Activated T-cell treated with anti-CD3 and anti-CD28 coated beads for 4 hours (primary cell): ENCODE results near the gene DEPDC5.

Experiments
- DNase-seq: peaks from one replicate; pipeline ENCODE4 v3.0.0-alpha.2; 2020

DEPDC5 gene

GRCh38 chr22:31853736-31854495 lies 100.1 kb downstream of the DEPDC5 start:
- DNase-seq = no peak

- no peak for DNase-seq
Measured at GRCh38 chr22:31857247-31857646, 103.4 kb downstream of the DEPDC5 start.

GRCh38 chr22:31861226-31861840 lies 107.5 kb downstream of the DEPDC5 start:
- DNase-seq = no peak

DNA sequence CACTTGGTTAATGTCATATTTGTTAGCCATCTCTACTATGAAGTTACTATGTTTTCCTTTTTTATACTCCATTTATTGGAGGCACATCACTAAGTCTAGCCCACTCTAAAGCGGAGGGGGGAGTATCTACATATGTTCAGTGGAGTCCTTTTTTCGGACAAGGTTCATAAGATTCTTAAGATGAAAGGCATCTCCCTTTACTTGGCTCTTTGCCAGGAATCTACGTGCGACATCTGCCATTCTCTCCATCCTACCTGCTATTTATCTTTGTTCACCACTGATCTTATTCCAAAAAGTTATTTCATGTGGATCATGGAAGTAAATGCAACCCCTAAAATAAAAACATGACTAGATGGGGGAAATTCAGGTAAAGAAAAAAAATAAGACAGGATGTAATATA lies 113.1 kb downstream of the DEPDC5 start:
- no peak for DNase-seq

DNA sequence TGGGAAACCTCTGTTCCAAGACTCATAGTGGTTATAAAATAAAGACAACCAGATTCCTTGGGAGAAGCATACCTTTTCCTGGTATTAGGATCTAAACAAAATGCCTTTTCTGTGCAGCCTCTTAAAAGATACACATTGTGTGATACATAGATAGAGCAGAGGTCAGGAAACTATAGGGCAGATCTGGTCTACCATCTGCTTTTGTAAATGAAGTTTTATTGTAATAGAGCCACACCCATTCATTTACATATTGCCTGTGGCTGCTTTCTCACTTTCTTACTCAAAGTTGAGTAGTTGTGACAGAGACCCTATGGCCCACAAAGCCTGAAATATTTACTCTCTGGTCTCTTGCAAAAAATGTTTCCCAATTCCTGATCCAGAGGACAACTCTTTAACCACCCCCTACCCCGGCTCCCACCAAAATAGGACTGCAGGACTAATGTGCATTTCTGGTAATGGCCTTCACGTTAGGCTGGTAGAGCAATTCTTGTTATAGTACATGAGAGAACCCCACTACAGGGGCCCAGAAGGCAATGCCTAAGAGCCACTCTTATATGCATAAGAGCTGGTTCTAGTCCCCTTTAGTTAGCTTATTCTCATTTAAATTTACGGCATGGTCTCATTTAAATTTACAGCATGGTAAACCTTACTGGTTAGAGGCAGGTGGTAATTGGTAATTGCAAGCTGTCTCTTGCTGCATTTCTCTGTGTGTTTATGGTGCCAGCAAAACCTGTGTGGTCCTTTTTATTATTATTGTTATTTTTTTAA lies 113.8 kb downstream of the DEPDC5 start:
- DNase-seq = no peak

DNA sequence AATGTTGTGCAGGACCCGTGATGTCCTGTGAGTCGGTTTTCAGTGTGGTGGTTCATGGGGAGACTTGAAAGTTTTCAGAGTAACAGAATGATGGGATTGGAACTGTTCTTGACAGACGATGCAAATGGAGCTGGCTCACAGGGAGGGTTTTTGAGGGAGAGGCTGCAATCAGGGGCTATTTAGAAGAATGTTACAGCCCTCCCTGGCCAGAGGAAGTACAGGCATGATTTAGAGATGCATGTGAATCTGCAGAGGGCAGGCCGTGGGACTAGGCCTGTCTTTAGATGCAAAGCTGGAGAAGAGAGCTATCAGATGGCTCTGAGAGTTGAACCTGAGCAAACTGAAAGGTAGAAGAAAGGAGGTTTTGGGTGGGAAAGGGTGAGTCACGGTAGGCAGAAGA lies 115.9 kb downstream of the DEPDC5 start:
- no peak for DNase-seq

- DNase-seq = no peak
Measured at GRCh38 chr22:31870890-31871289, 117.1 kb downstream of the DEPDC5 start.

GRCh38 chr22:31871480-31871879 lies 117.7 kb downstream of the DEPDC5 start:
- no peak for DNase-seq

- DNase-seq = no peak
Measured at GRCh38 chr22:31872209-31872608, 118.4 kb downstream of the DEPDC5 start.

GRCh38 chr22:31874821-31875220 lies 121.0 kb downstream of the DEPDC5 start:
- DNase-seq = no peak

- DNase-seq = no peak
Measured at GRCh38 chr22:31876156-31876920, 122.5 kb downstream of the DEPDC5 start.

DNA sequence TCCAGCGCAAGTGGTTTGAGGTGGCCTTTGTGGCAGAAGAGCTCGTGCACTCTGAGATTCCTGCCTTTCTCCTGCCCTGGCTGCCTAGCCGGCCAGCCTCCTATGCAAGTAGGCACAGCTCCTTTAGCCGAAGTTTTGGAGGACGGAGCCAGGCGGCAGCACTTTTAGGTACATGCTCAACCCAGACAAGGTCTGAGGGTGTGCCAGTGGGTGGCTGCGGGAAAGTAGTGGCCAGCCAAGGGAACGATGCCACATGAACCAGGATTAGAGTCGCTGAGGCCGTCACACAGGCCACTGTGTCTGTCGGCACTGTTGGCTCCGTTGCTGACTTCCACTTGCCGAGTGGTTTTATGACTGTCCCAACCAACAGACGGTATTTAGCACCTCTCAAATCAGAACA lies 125.8 kb downstream of the DEPDC5 start:
- no peak for DNase-seq

- DNase-seq = no peak
Measured at GRCh38 chr22:31881200-31881599, 127.4 kb downstream of the DEPDC5 start.

- DNase-seq = no peak
Measured at GRCh38 chr22:31881865-31882264, 128.0 kb downstream of the DEPDC5 start.

- no peak for DNase-seq
Measured at GRCh38 chr22:31882971-31883370, 129.2 kb downstream of the DEPDC5 start.

DNA sequence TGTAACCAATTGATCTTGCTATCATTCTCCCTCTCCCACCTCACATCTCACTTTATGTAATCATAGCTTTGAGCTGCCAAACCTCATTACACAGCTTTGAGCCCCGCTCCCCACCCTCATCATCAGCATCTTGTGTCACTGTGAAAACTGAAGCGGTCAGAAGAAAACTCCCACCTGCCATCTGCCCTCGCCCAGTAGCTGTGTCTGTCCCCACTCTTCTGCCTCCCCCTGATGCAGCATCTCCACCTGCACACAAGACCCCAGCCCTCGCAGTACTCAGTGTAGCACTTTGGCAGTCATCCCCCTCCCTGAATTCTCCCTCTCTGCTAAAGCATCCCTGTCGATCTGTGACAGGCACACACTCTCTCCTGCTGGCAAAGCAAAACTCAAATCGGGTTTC lies 130.2 kb downstream of the DEPDC5 start:
- DNase-seq = no peak

DNA sequence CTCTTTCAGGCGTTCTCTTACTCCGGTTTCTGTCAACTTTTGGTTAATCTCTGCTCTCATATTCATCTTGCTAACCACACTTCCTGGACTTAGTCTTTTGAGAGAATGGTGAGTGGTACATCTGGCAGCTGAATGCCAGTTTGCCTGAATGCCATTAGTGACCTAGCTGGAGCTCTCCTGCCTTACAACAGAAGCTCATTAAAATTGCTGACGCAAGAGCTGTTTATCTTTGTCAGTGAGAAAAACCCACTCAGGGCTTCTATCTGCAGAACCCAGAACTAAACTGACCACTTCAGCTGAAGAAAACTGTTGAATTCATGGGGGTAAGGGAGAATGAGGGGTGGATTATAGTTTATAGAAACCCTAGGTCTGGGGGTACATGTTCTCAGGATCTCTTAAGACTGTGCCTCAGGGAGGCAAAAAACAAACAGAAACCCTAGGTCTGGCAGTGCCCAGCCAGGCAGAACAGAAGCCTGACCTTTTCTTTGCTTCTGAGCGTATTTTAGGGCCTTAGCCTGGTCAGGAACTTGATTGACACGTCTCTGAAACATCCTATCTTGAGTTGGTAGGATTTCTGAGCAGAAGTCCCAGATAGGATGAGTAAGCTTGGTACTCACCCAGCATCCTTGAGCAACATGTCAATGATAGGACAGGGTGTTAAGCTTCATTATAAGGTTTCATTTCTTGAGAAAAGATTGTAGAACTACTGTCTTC lies 137.7 kb downstream of the DEPDC5 start:
- no peak for DNase-seq

DNA sequence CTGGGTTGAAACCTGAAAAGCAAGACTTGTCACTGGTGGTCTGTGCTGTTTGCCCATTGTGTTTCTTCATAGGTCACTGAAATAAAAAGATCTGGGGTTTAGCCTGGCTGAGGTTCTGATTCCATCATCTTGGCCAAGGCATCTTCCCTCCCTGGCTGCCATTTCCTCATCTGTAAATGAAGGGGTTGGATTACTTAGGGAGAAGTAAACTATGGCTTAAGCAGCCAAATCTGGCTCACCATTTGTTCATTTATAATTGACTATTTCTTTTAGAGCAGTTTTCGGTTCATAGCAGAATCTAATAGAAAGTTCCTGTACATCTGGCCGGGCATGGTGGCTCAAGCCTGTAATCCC lies 138.2 kb downstream of the DEPDC5 start:
- no peak for DNase-seq

DNA sequence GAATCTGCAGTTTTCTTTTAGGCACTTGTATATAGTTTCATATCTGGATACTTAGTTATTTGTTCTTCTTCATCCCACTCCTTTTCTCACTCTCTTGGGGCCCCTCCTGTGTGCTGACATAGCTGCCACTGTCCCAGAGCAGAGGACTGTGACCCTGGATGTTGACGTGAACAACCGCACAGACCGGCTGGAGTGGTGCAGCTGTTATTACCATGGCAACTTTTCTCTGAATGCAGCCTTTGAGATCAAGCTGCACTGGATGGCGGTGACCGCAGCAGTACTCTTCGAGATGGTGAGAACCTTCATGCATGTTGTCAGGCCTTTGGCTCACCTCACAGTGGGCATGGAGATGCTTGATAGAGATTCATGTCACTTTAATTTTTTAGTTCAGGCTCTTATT lies 139.6 kb downstream of the DEPDC5 start:
- no peak for DNase-seq

GRCh38 chr22:31895411-31896123 lies 141.7 kb downstream of the DEPDC5 start:
- no peak for DNase-seq

- no peak for DNase-seq
Measured at GRCh38 chr22:31896472-31896871, 142.7 kb downstream of the DEPDC5 start.
